ENCODE measurements around the gene ELOVL5. TPM values are rescaled to one million over a fixed set of nuclear protein-coding genes. Genes with fewer than 3 reads are reported as not detected.

Gene ELOVL5
- total and polyA plus RNA-seq, 4 donors = 22.1 to 77.8 (median 57.8) TPM

GRCh38 chr6:53266553-53267090 is 82.1 kb downstream of the ELOVL5 start:
- no peaks in the 10 kb centered on the region for H3K27me3 ChIP-seq (ENCODE audit: control insufficient read depth in 4 of 4, insufficient read depth in 4 of 4, low read length in 3 of 4)
- no peak for DNase-seq (ENCODE audit: low spot score)
- TF ChIP-seq RAD21 (IDR thresholded peaks at IDR 0.05) (no peak), CTCF (IDR thresholded peaks at IDR 0.05; ENCODE audit: low read depth, low read length, missing input control) (no peak), GABPA (IDR thresholded peaks at IDR 0.05 in 1 of 2, conservative IDR thresholded peaks at IDR 0.05 in 1 of 2) (no peak), JUND (IDR thresholded peaks at IDR 0.05) (no peak), SP1 (IDR thresholded peaks at IDR 0.05) (no peak), MAX (IDR thresholded peaks at IDR 0.05) (no peak), HNF4G (IDR thresholded peaks at IDR 0.05) (no peak), HNF4A (conservative IDR thresholded peaks at IDR 0.05) (no peak), ATF3 (IDR thresholded peaks at IDR 0.05) (no peak), EGR1 (IDR thresholded peaks at IDR 0.05; ENCODE audit: low read depth in 2 of 2) (no peak), FOXA1 (IDR thresholded peaks at IDR 0.05) (no peak), FOXA2 (IDR thresholded peaks at IDR 0.05) (no peak), TAF1 (conservative IDR thresholded peaks at IDR 0.05) (no peak)
- H3K4me3 ChIP-seq (ENCODE audit: low read depth in 1 of 3, low read length in 3 of 3) = no peak overlapping the region
- 98% methylated on average over 4 of the region's 4 CpGs for WGBS
- no peaks in the 10 kb centered on the region for H3K9me3 ChIP-seq (ENCODE audit: control insufficient read depth in 4 of 4, low read length in 3 of 4)
- no peak overlapping the region for H3K27ac ChIP-seq (ENCODE audit: low read depth in 1 of 2, low read length in 2 of 2)
- H3K4me1 ChIP-seq (ENCODE audit: control insufficient read depth in 4 of 4, insufficient read depth in 4 of 4, low read length in 3 of 4) = no peaks in the 10 kb centered on the region
- H3K36me3 ChIP-seq (ENCODE audit: control insufficient read depth in 4 of 4, insufficient read depth in 3 of 4, low read depth in 1 of 4, low read length in 3 of 4) = peaks cover 4 to 45% (median 32%) of the 10 kb centered on the region in 4 donors
- H3K9ac ChIP-seq (ENCODE audit: low read depth in 1 of 2, low read length in 2 of 2) = no peak overlapping the region

- no peak overlapping the region for H3K27ac ChIP-seq (ENCODE audit: low read depth in 1 of 2, low read length in 2 of 2)
- H3K9ac ChIP-seq (ENCODE audit: low read depth in 1 of 2, low read length in 2 of 2) = no peak overlapping the region
- TF ChIP-seq FOXA2 (IDR thresholded peaks at IDR 0.05) (no peak), MAX (IDR thresholded peaks at IDR 0.05) (no peak), ATF3 (IDR thresholded peaks at IDR 0.05) (no peak)
- no peaks in the 10 kb centered on the region for H3K9me3 ChIP-seq (ENCODE audit: control insufficient read depth in 4 of 4, low read length in 3 of 4)
- no peak overlapping the region for H3K4me3 ChIP-seq (ENCODE audit: low read depth in 1 of 3, low read length in 3 of 3)
- H3K4me1 ChIP-seq (ENCODE audit: control insufficient read depth in 4 of 4, insufficient read depth in 4 of 4, low read length in 3 of 4) = no peaks in the 10 kb centered on the region
- no peaks in the 10 kb centered on the region for H3K27me3 ChIP-seq (ENCODE audit: control insufficient read depth in 4 of 4, insufficient read depth in 4 of 4, low read length in 3 of 4)
- DNase-seq (ENCODE audit: low spot score) = no peak
- peaks cover 4 to 41% (median 34%) of the 10 kb centered on the region in 4 donors for H3K36me3 ChIP-seq (ENCODE audit: control insufficient read depth in 4 of 4, insufficient read depth in 3 of 4, low read depth in 1 of 4, low read length in 3 of 4)
- 49% methylated on average over 5 of the region's 5 CpGs for WGBS
These were observed 83.7 kb downstream of the ELOVL5 start for GRCh38 chr6:53264915-53265607.

- H3K36me3 ChIP-seq (ENCODE audit: control insufficient read depth in 4 of 4, insufficient read depth in 3 of 4, low read depth in 1 of 4, low read length in 3 of 4) = peaks cover 4 to 35% (median 28%) of the 10 kb centered on the region in 4 donors
- no peak overlapping the region for H3K9ac ChIP-seq (ENCODE audit: low read depth in 1 of 2, low read length in 2 of 2)
- TF ChIP-seq HNF4G (IDR thresholded peaks at IDR 0.05) (no peak), RAD21 (IDR thresholded peaks at IDR 0.05) (no peak), ZBTB33 (IDR thresholded peaks at IDR 0.05) (no peak), HNF4A (conservative IDR thresholded peaks at IDR 0.05) (no peak), FOXA1 (IDR thresholded peaks at IDR 0.05) (no peak), JUND (IDR thresholded peaks at IDR 0.05) (no peak), EGR1 (IDR thresholded peaks at IDR 0.05; ENCODE audit: low read depth in 2 of 2) (no peak), FOXA2 (IDR thresholded peaks at IDR 0.05) (no peak), MAX (IDR thresholded peaks at IDR 0.05) (no peak)
- H3K27ac ChIP-seq (ENCODE audit: low read depth in 1 of 2, low read length in 2 of 2) = no peak overlapping the region
- 67% methylated on average over 3 of the region's 3 CpGs for WGBS
- no peaks in the 10 kb centered on the region for H3K9me3 ChIP-seq (ENCODE audit: control insufficient read depth in 4 of 4, low read length in 3 of 4)
- no peaks in the 10 kb centered on the region for H3K4me1 ChIP-seq (ENCODE audit: control insufficient read depth in 4 of 4, insufficient read depth in 4 of 4, low read length in 3 of 4)
- H3K27me3 ChIP-seq (ENCODE audit: control insufficient read depth in 4 of 4, insufficient read depth in 4 of 4, low read length in 3 of 4) = no peaks in the 10 kb centered on the region
- no peak for DNase-seq (ENCODE audit: low spot score)
- H3K4me3 ChIP-seq (ENCODE audit: low read depth in 1 of 3, low read length in 3 of 3) = no peak overlapping the region
These were observed 84.4 kb downstream of the ELOVL5 start for GRCh38 chr6:53264337-53264736.
